Endothelial cell of umbilical vein (primary cell): ENCODE data around the gene CNN2.

Source experiments
- CTCF ChIP-seq, 2 donors: IDR thresholded peaks; 1 replicate in 1 of 2; 2 replicates in 1 of 2; pipeline ENCODE4 v1.5.1; 2011; ENCODE audit warnings: low read length in 2 of 2, mild to moderate bottlenecking in 2 of 2, moderate library complexity in 2 of 2, control low read depth in 1 of 2, inconsistent platforms in 1 of 2, low read depth in 1 of 2; ENCODE audit not compliant: insufficient read depth in 1 of 2; ENCODE audit errors: extremely low read depth in 1 of 2
- EZH2 ChIP-seq: IDR thresholded peaks from 2 replicates; pipeline ENCODE4 v1.6.1; 2012; ENCODE audit warnings: borderline replicate concordance, low read depth, mild to moderate bottlenecking, moderate library complexity, low read length, inconsistent platforms; ENCODE audit not compliant: severe bottlenecking
- POLR2AphosphoS5 ChIP-seq: IDR thresholded peaks from 2 replicates; pipeline ENCODE4 v1.6.1; 2012; ENCODE audit warnings: low read depth, mild to moderate bottlenecking, control low read depth, low read length, moderate library complexity; ENCODE audit not compliant: insufficient read depth

- TF ChIP-seq EZH2 (no peak), CTCF (IDR thresholded peaks at IDR 0.05; ENCODE audit: extremely low read depth in 1 of 2, insufficient read depth in 1 of 2, low read depth in 1 of 2, low read length in 2 of 2) (no peak), POLR2AphosphoS5 (no peak)
Measured at GRCh38 chr19:1035998-1036621, 9.7 kb downstream of the CNN2 start.
